Natural killer cell (primary cell): ENCODE results near the gene TMEM243. TPM values are rescaled to one million over a fixed set of nuclear protein-coding genes. Genes with fewer than 3 reads are reported as not detected.

Experiments used
- ATAC-seq, 3 donors: fragments of 150-1000 bp in 2 of 3; fragments of 200-7000 bp in 1 of 3; cut with Tn5 transposase; 1 replicate in 1 of 3; 2 replicates in 2 of 3; pipeline ENCODE4 v1.10.0; 2021; ENCODE audit warnings: mild to moderate bottlenecking in 2 of 3, moderate library complexity in 2 of 3
- DNase-seq, 2 donors: peaks; one replicate each; pipeline versions ENCODE4 v3.0.0 to v3.0.0-alpha.2; 2013 to 2021; ENCODE audit warnings: mixed read lengths in 1 of 2
- H3K27ac ChIP-seq: one replicate; pipeline ENCODE4 v1.5.1; 2013; ENCODE audit warnings: mild to moderate bottlenecking, low read length
- H3K27me3 ChIP-seq: one replicate; pipeline ENCODE4 v1.6.1; 2013; ENCODE audit warnings: low read length; ENCODE audit not compliant: control insufficient read depth, insufficient read depth
- H3K36me3 ChIP-seq: one replicate; pipeline ENCODE4 v1.6.1; 2013; ENCODE audit warnings: low read length; ENCODE audit not compliant: control insufficient read depth, insufficient read depth
- H3K4me1 ChIP-seq: one replicate; pipeline ENCODE4 v1.6.1; 2013; ENCODE audit warnings: low read length; ENCODE audit not compliant: control insufficient read depth, insufficient read depth
- H3K4me3 ChIP-seq: one replicate; pipeline ENCODE4 v1.5.1; 2013; ENCODE audit warnings: low read length
- H3K9me3 ChIP-seq: one replicate; pipeline ENCODE4 v1.6.1; 2013; ENCODE audit warnings: low read length; ENCODE audit not compliant: control insufficient read depth, insufficient read depth
- H3K27ac Mint-ChIP-seq, 2 donors: one replicate each; pipeline ENCODE4 v1.8.0; 2022; ENCODE audit warnings: mild to moderate bottlenecking in 2 of 2, mixed read lengths in 2 of 2, moderate library complexity in 1 of 2
- H3K27me3 Mint-ChIP-seq, 2 donors: one replicate each; pipeline ENCODE4 v1.8.0; 2022; ENCODE audit warnings: low read depth in 2 of 2, mixed read lengths in 2 of 2
- H3K36me3 Mint-ChIP-seq: one replicate; pipeline ENCODE4 v1.8.0; 2022; ENCODE audit warnings: mixed read lengths
- H3K4me1 Mint-ChIP-seq, 2 donors: one replicate each; pipeline ENCODE4 v1.8.0; 2022; ENCODE audit warnings: mixed read lengths in 2 of 2
- H3K4me3 Mint-ChIP-seq: one replicate; pipeline ENCODE4 v1.8.0; 2022; ENCODE audit warnings: mild to moderate bottlenecking, moderate library complexity, mixed read lengths
- H3K9me3 Mint-ChIP-seq, 2 donors: one replicate each; pipeline ENCODE4 v1.8.0; 2022; ENCODE audit warnings: mixed read lengths in 2 of 2
- CTCF ChIP-seq: fragments of 200-600 bp; IDR thresholded peaks from one replicate; pipeline ENCODE4 v1.8.0; 2022; ENCODE audit warnings: antibody characterized with exemption
- WGBS: methylation state at CpG from one replicate; pipeline ENCODE4 v1.1.7; 2013; ENCODE audit warnings: missing lambda C conversion rate; ENCODE audit not compliant: insufficient coverage; 5-methylcytosine and 5-hydroxymethylcytosine counted together
- intact Hi-C: fragments of 100-400 bp; cut with micrococcal nuclease; formaldehyde crosslinking; loops from one replicate; pipeline ENCODE4 v1.14.2; 2022
- total RNA-seq, 4 donors: library from RNA; stranded (reverse); fragments of 120-200 nt in 1 of 4; gene quantifications; one replicate each; pipeline versions ENCODE4 v1.2.3 to v1.2.4, GENCODE V29; 2013 to 2022

Gene TMEM243
- 10 to 100 TPM; 52.5 to 61.8 (median 55.2) TPM for total RNA-seq
- 113 TPM for total RNA-seq (2013)

- Mint-ChIP-seq H3K4me3 (peak within 1 kb of the TSS; percentile 99), H3K36me3 (no peaks in the 10 kb centered on the region), H3K27me3 (no peaks in the 10 kb centered on the region), H3K4me1 (peaks cover 43% of the 10 kb centered on the region in 2 donors), H3K9me3 (no peaks in the 10 kb centered on the region), H3K27ac (peak within 1 kb of the TSS; percentile 95 to 98)
- ATAC-seq (peak; percentile 76 to 91 (median 79)), DNase-seq (peak; percentile 74 to 92)
- H3K4me1 ChIP-seq, result peaks cover 39% of the 10 kb centered on the region
- under 1% methylated on average over 41 of the region's 41 CpGs for WGBS
- peak within 1 kb of the TSS; percentile 98 for H3K4me3 ChIP-seq
- H3K9me3 ChIP-seq, result no peaks in the 10 kb centered on the region
- H3K27me3 ChIP-seq, result no peaks in the 10 kb centered on the region
- TF ChIP-seq CTCF, result peak; percentile 19
- H3K36me3 ChIP-seq, result no peaks in the 10 kb centered on the region
- intact Hi-C loops, result loop anchor here (1.0 to 10.0 kb wide), 4 partner anchors 17 to 165 kb away; partner anchors contain the start of genes CROT, DMTF1 and ELAPOR2
- H3K27ac ChIP-seq, result peak within 1 kb of the TSS; percentile 94
Observed at GRCh38 chr7:87219545-87220025, at the start of gene TMEM243. Gene TMEM243 (minus strand): TSS chr7:87219732. CDS start chr7:87219503, 229 bp downstream.

DNA sequence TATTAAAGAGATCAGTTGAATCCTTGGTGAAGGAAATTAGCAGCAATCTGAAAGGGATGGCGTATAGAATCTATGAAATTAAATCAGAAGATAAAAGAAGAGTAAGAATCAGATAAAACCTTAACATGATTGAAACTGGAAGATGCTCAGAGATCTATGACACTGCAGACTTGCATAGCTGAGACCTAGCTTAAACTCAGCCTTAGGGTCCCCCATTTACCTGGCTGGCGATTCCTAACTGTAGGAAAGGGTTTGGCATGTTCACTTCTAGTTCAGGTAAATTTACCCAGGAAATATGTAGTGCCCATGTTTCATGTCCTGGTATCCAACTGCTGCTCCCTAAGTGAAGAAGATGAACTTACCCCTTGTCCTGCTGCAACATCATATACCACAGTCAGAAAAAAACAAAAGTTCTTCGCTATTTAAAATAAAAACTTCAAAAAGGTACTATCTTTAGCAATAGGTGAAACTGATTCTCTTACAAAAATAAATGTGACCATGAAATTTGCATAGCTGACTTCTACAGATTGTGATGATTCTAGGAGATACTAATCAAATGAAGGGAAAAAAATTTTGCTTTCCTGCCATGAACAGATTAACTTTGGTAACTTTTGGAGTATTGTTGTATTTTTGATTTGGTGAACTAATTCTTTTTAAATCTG lies 47.8 kb upstream of the TMEM243 start:
- DNase-seq, result no peak
- no peak overlapping the region for H3K4me3 ChIP-seq
- ATAC-seq, result no peak
- 93% methylated on average over 2 of the region's 3 CpGs for WGBS
- Mint-ChIP-seq H3K4me1 (no peaks in the 10 kb centered on the region), H3K27me3 (peaks cover 9 to 19% of the 10 kb centered on the region in 2 donors), H3K4me3 (no peak overlapping the region), H3K36me3 (no peaks in the 10 kb centered on the region), H3K9me3 (no peaks in the 10 kb centered on the region), H3K27ac (no peak overlapping the region)
- H3K27me3 ChIP-seq, result no peaks in the 10 kb centered on the region
- intact Hi-C loops, result no loop called here
- no peak for TF ChIP-seq CTCF
- H3K4me1 ChIP-seq, result no peaks in the 10 kb centered on the region
- no peaks in the 10 kb centered on the region for H3K36me3 ChIP-seq
- H3K27ac ChIP-seq, result no peak overlapping the region
- H3K9me3 ChIP-seq, result no peaks in the 10 kb centered on the region

DNA sequence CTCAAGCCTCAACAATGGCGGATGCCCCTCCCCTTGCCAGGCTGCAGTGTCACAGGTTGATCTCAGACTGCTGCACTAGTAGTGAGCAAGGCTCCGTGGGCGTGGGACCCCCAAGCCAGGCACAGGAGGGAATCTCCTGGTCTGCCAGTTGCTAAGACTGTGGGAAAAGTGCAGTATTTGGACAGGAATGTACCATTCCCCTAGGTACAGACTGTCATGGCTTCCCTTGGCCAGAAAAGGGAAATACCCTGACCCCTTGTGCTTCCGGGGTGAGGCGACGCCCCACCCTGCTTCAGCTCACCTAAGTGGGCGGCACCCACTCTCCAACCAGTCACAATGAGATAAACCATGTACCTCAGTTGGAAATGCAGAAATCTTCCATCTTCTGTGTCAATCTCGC lies 44.0 kb upstream of the TMEM243 start:
- DNase-seq (no peak), ATAC-seq (no peak)
- H3K27ac ChIP-seq, result no peak overlapping the region
- Mint-ChIP-seq H3K4me3 (no peak overlapping the region), H3K9me3 (peaks cover 0 to 5% of the 10 kb centered on the region in 2 donors), H3K36me3 (no peaks in the 10 kb centered on the region), H3K27ac (no peak overlapping the region), H3K4me1 (no peaks in the 10 kb centered on the region), H3K27me3 (peaks cover 9 to 10% of the 10 kb centered on the region in 2 donors)
- no peaks in the 10 kb centered on the region for H3K9me3 ChIP-seq
- no peak for TF ChIP-seq CTCF
- intact Hi-C loops, result no loop called here
- WGBS, result 90% methylated on average over 8 of the region's 8 CpGs
- no peaks in the 10 kb centered on the region for H3K36me3 ChIP-seq
- no peak overlapping the region for H3K4me3 ChIP-seq
- no peaks in the 10 kb centered on the region for H3K4me1 ChIP-seq
- H3K27me3 ChIP-seq, result no peaks in the 10 kb centered on the region
